HTERT RPE-1 (cell line): ENCODE data around the gene PITPNM1.
"Not testable (repeated sequence)": the region's sequence is repeated elsewhere in the genome, so short reads cannot be mapped to it uniquely, and the experiment has no call there.

Source experiments
- in situ Hi-C: fragments of 300-500 bp; cut with MboI; formaldehyde crosslinking; loops from 4 replicates; pipeline ENCODE4 v1.14.3; 2020; ENCODE audit warnings: low sequenced_read_pairs

Gene PITPNM1

GRCh38 chr11:67523556-67524479 is 18.7 kb upstream of the PITPNM1 start:
- in situ Hi-C loops, result no loop called here

DNA sequence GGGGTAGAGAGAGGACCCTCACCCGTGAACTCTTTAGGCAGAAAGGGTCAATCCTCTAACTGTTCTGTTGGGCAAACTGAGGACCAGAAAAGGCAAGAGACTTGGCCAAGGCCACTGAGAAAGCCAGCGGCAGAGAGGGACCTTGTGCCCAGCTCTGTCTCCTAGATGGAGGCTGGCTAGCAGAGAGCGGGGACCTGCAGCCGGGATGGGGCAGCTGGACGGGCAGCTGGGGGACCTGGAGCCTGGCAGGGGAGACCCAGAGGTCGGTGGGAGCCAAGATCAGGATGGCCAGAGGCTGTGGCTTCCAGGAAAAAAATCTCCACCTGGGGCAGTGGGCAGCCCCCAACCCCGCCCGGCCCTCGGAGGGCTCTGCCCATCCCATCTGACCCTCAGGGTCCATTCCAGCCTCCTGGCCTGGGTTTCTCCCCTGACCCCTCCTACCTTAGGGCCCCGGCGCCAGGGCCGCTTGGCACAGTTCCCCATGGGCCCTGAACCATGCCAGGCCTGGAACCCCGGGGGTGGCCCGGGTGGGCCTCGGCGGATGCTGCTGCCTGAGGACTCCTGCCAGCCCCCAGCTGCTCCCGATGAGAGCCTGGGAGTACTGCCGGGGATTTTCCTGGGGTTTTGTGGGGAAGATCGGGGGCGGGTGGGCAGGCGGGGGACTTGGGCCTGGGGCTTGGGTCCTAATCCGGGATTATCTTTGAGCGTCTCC is 17.8 kb upstream of the PITPNM1 start, which contains the start of gene CABP2:
TSS of gene CABP2 (minus strand) at position 603 of the 712 bp plus-strand sequence. CDS start at position 483, 120 bp downstream.
- in situ Hi-C loops, result no loop called here

DNA sequence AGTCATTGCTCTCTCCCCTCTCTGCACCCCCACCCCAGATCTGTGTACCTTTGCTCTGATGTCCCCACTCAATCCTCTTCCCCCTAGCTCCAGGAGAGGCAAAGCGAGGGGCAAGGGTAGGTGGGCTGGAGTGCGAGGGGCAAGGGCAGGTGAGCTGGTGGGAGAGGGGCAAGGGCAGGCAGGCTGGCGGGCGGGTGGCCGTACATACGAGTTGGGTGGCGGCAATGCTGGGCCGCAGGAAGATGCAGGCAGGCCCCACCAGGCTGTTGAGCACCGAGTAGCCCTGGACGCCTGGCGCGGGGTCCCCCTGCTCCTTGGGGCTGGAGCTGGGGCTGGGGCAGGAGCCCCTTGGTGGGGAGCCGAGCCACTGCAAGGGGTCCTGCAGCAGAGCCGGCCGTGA is 17.2 kb upstream of the PITPNM1 start:
- in situ Hi-C loops, result no loop called here

DNA sequence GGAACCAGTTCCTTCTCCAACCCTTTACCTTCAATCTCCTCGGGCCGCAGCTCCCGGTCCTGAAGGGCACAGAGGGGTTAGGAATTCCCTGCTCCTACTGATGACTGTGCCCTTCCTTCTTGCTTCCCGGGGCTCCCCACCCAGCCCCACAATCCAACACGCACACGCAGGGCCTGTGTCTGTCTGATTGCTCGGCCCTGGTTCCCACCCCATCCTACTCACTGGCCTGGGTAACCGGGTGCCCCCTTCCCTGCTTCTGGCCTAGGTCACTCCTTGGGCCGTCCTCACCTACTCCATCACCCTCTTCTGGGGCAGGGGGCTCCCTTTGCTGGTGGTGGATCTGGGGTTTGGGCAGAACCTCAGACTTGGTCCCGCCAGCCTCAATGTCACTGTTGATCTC is 16.8 kb upstream of the PITPNM1 start:
- in situ Hi-C loops, result no loop called here

- in situ Hi-C loops, result no loop called here
These were observed 16.0 kb upstream of the PITPNM1 start for GRCh38 chr11:67520856-67521824.

DNA sequence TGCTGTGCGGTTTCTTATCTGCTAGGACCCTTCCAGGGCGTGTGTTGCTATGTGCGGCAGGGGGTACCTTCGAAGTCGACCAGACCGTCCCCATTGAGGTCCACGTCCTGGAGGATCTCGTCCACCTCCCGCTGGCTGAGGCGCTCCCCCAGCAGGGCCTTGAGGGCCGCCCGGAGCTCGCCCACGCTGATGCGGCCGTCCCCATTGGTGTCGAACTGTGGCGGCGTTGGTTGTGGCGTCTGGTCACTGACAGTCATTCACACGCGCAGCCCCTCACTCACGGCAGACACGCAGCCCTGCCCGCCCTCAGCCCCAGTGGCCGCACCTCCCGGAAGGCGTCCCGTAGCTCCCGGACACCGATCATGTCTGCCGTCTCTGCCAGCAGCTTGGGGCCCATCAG is 14.6 kb upstream of the PITPNM1 start:
- in situ Hi-C loops, result no loop called here

- in situ Hi-C loops, result no loop called here
These were observed 12.8 kb upstream of the PITPNM1 start for GRCh38 chr11:67517784-67518552.

- in situ Hi-C loops, result no loop called here
These were observed 11.6 kb upstream of the PITPNM1 start for GRCh38 chr11:67516806-67517205.

- in situ Hi-C loops, result no loop called here
These were observed 9.0 kb upstream of the PITPNM1 start for GRCh38 chr11:67514116-67514515.

GRCh38 chr11:67511558-67511957 is 6.4 kb upstream of the PITPNM1 start:
- in situ Hi-C loops, result not testable (repeated sequence)

DNA sequence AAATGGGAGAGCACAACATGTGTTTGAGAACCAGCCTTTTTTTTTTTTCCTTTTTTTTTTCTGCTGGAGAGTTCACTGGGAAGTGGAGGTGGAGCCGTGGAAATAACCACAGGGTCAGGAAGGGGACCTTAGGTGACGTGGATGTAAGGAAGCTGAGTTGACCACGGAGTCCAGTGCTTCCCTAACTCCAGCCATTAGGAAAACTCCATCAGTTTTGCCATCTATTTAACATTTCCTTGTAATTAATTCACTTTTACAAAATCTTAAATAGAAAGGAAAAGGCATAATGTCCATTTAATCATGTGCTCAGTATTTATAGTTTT is 4.8 kb upstream of the PITPNM1 start:
- in situ Hi-C loops, result no loop called here

GRCh38 chr11:67508486-67509121 is 3.4 kb upstream of the PITPNM1 start:
- in situ Hi-C loops, result no loop called here

GRCh38 chr11:67507864-67508485 is 2.8 kb upstream of the PITPNM1 start, which contains the start of gene CDK2AP2:
Gene CDK2AP2, minus strand, starts transcription at chr11:67508162. Its CDS starts 80 bp downstream, at chr11:67508082.
- in situ Hi-C loops, result no loop called here

DNA sequence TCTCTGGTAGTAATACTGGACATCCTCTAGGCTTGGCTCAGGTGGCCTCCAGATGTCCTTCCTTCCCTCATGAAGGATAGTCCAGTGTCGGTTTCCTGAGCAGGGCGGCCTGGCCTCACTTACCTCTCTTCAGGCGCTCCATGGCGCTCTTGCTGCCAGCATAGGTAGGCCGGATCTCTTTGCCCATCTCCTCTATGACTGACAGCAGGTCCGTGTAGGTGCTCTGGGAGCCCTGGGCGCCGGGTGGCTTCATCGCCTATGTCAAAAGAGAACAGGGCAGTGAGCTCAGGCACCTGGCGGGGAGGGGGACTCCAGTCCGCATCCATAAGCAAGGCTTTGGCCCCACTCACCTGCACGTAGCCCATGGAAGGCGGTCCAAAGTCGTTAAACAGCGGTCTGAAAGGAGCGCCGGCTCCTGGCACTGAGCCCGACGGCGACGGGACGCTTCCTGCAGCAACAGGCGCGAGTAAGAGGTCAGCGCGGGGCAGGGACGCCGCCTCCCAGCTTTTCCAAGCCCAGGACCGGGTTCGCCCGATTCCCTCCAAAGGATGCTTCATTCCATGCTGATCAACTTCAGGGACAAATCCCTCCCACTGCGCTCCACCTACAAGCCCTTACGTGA is 2.2 kb upstream of the PITPNM1 start:
- in situ Hi-C loops, result no loop called here

DNA sequence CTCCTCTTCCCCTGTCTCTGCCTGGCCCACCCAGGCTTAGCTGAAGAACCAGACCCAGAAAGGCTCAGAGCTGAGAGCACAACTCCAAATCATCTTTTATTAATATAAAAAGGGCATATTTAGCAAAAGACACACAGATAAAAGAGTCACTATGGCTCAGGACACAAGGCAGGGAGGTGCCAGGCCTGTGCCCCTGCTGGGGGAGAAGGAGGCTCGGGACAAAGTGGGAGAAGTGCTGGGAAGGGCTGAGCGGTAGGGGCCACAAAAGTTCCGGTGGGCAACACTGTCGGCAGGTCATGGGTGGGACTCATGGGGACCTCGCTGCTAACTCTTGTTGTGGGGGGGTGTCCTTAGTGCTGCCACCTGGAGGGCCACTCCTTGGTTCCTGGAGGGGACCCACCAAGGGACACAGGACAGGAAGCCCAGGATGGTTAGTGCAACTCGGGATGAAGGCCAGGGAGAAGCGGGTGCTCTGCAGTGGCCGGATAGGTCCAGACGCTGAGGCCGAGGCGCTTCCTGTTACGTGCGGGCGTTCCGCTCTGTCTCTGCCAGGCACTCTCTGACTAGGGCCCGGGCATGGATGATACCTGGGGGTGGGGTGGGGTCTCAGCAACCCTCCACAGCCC is 1.4 kb upstream of the PITPNM1 start:
- in situ Hi-C loops, result no loop called here

DNA sequence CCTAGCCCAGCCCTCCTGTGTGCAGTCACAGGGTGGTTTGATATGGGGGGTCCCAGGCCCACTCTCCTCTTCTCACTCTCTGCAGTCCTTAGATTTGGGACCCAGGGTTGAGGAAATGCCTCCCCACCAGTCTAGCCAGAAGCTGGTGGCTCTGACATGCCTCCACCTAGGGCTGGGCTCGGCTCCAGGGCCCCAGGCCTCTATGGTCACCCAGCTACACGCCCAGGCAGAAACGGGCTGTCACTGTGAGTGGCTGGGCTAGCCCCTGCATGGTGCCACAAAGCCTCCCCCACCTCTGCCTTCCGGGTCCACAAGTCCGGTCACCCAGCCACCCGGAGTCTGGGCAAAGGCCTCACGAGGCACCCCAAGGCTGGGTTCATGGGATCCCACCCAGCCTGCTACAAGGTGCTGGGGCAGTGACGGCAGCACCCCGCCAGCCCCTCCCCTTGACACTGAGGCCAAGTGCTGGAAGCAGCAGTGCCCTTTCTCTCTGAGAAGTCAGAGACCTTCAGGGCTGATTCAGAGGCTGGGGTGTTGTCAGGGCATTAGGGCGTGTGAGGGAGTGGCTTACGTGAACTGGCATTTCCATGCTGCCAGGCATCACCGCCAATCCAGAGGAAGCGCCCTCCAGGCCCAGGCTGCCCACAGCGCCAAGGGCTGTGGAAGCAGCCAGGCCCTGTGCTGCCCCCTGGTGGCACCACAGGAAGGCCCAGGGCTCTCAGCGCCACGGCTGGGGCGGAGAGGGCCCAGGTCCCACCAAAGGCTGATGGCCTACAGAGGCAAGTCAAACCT is 638 bp upstream of the PITPNM1 start:
- in situ Hi-C loops, result no loop called here
